Measurements from ENCODE around the gene KLHDC9. TPM values are rescaled to one million over a fixed set of nuclear protein-coding genes. Genes with fewer than 3 reads are reported as not detected.
A peak's percentile ranks its signal among the peaks of the same experiment; 100 is the strongest.

KLHDC9 gene
- polyA plus RNA-seq, 2 of the 4 experiments (the other 2 are of a cell fraction) = 1.2 to 3.6 TPM

- WGBS (ENCODE audit: missing lambda C conversion rate) = 52% methylated on average over 7 of the region's 7 CpGs
- POLR2A ChIA-PET = no interaction called here
Observed at GRCh38 chr1:161054805-161055204, 43.4 kb upstream of the KLHDC9 start.

DNA sequence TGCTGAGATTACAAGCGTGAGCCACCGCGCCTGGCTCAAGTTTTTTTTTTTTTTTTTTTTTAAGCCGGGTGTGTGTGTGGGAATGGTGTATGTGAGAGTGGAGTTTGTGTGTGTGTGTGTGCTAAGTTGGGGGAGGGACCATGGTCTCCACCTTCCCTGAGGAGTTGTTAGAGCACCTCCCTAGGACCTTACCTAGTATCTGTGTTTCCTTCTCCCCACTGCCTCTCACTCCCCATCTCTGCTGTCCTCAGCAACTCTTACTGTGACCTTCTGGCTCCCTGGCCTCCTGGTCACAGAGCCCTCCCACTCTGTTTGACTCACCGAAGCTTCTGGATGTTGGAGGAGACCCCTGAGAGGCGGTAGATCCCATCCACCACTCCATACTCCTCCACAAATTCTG lies 38.9 kb upstream of the KLHDC9 start:
- H3K9me3 ChIP-seq = no peaks in the 10 kb centered on the region
- H3K4me3 ChIP-seq = no peak overlapping the region
- TF ChIP-seq BHLHE40 (IDR thresholded peaks at IDR 0.05; ENCODE audit: low read depth, low read length) (no peak), PBX3 (IDR thresholded peaks at IDR 0.05) (no peak), KDM1A (IDR thresholded peaks at IDR 0.05; ENCODE audit: low read depth) (no peak), TP53 (CRISPR knock-in tag; IDR thresholded peaks at IDR 0.05) (no peak), MYC (IDR thresholded peaks at IDR 0.05; ENCODE audit: borderline replicate concordance, low read length) (no peak)
- no peak for DNase-seq (ENCODE audit: low read depth in 1 of 2, low spot score in 1 of 2)
- FAIRE-seq = no peak
- no peak overlapping the region for H3K4me2 ChIP-seq
- POLR2A ChIA-PET = interaction anchor here (1.1 kb wide), 1 partner anchor 14 kb away, joined by 5 read pairs; the partner anchor contains the start of gene USF1
- no peak overlapping the region for H3K27ac ChIP-seq
- H3K4me1 ChIP-seq = no peaks in the 10 kb centered on the region
- CTCF ChIA-PET = interaction anchor here (0.6 to 4.8 kb wide), 8 partner anchors 11 to 241 kb away, joined by 3 to 35 read pairs (median 3); partner anchors contain the start of genes KLHDC9 and USF1
- 79% methylated on average over 6 of the region's 6 CpGs for WGBS (ENCODE audit: missing lambda C conversion rate)
- ATAC-seq = peak in 1 of 2 experiments; percentile 28; a peak in 1 of 6 replicates

More at GRCh38 chr1:161054805-161055204, 43.4 kb upstream of the KLHDC9 start:
- CTCF ChIA-PET = interaction anchor here (0.9 to 1.7 kb wide), 6 partner anchors 10 to 67 kb away, joined by 3 to 8 read pairs (median 4); partner anchors contain the start of gene KLHDC9
- H3K4me3 ChIP-seq = no peak overlapping the region
- no peak for ATAC-seq
- no peak for TF ChIP-seq CHD4 (IDR thresholded peaks at IDR 0.05; ENCODE audit: borderline replicate concordance)
- TF ChIP-seq FOXS1 (CRISPR knock-in tag; IDR thresholded peaks at IDR 0.05) = no peak
- TF ChIP-seq SMC3 (IDR thresholded peaks at IDR 0.05) = no peak
- TF ChIP-seq, protein P1, sequence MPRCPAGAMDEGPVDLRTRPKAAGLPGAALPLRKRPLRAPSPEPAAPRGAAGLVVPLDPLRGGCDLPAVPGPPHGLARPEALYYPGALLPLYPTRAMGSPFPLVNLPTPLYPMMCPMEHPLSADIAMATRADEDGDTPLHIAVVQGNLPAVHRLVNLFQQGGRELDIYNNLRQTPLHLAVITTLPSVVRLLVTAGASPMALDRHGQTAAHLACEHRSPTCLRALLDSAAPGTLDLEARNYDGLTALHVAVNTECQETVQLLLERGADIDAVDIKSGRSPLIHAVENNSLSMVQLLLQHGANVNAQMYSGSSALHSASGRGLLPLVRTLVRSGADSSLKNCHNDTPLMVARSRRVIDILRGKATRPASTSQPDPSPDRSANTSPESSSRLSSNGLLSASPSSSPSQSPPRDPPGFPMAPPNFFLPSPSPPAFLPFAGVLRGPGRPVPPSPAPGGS (IDR thresholded peaks at IDR 0.05) = no peak
- no peak for TF ChIP-seq POLR2A (IDR thresholded peaks at IDR 0.05; ENCODE audit: low read length)
- no peak for TF ChIP-seq RARB (CRISPR knock-in tag; IDR thresholded peaks at IDR 0.05)
- TF ChIP-seq SREBF2 (IDR thresholded peaks at IDR 0.05) = no peak
- TF ChIP-seq TFCP2L1 (CRISPR knock-in tag; IDR thresholded peaks at IDR 0.05) = no peak
- TF ChIP-seq CHD2 (IDR thresholded peaks at IDR 0.05; ENCODE audit: low read length, partially characterized antibody) = no peak
- no peak for TF ChIP-seq HOXB5 (CRISPR knock-in tag; IDR thresholded peaks at IDR 0.05)
- TF ChIP-seq, protein P2, sequence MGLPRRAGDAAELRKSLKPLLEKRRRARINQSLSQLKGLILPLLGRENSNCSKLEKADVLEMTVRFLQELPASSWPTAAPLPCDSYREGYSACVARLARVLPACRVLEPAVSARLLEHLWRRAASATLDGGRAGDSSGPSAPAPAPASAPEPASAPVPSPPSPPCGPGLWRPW (IDR thresholded peaks at IDR 0.05) = no peak
- no peak for TF ChIP-seq ZFP36 (IDR thresholded peaks at IDR 0.05; ENCODE audit: borderline replicate concordance, partially characterized antibody)
- TF ChIP-seq, protein P3, sequence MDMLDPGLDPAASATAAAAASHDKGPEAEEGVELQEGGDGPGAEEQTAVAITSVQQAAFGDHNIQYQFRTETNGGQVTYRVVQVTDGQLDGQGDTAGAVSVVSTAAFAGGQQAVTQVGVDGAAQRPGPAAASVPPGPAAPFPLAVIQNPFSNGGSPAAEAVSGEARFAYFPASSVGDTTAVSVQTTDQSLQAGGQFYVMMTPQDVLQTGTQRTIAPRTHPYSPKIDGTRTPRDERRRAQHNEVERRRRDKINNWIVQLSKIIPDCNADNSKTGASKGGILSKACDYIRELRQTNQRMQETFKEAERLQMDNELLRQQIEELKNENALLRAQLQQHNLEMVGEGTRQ (IDR thresholded peaks at IDR 0.05) = no peak
- TF ChIP-seq, protein P4, sequence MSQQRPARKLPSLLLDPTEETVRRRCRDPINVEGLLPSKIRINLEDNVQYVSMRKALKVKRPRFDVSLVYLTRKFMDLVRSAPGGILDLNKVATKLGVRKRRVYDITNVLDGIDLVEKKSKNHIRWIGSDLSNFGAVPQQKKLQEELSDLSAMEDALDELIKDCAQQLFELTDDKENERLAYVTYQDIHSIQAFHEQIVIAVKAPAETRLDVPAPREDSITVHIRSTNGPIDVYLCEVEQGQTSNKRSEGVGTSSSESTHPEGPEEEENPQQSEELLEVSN (IDR thresholded peaks at IDR 0.05; ENCODE audit: borderline replicate concordance, low read depth) = no peak
- no peak for TF ChIP-seq HDAC2 (IDR thresholded peaks at IDR 0.05)
- no peak for TF ChIP-seq NR3C1 (IDR thresholded peaks at IDR 0.05)
- TF ChIP-seq JUNB (IDR thresholded peaks at IDR 0.05) = no peak
- TF ChIP-seq MAZ (IDR thresholded peaks at IDR 0.05; ENCODE audit: borderline replicate concordance, low read depth, low read length) = no peak
- FAIRE-seq = no peak
- DNase-seq (ENCODE audit: low read depth in 1 of 2, low spot score in 1 of 2) = no peak
- H3K4me2 ChIP-seq = no peak overlapping the region
- peaks cover 5% of the 10 kb centered on the region; the same call in 2 of the 3 replicates for H3K9me3 ChIP-seq
- no peak overlapping the region for H3K27ac ChIP-seq
- H3K4me1 ChIP-seq = no peaks in the 10 kb centered on the region

Data from A549 (cell line).